Lower leg skin (tissue), 3 donors: Measurements from ENCODE around the gene SLIT3.

Experiments
- POLR2A ChIP-seq, 2 donors: fragments of 450-650 bp; IDR thresholded peaks; one replicate each; pipeline ENCODE4 v1.6.1; 2016 to 2017; ENCODE audit warnings: antibody characterized with exemption in 2 of 2, mild to moderate bottlenecking in 1 of 2, moderate library complexity in 1 of 2
- TF ChIP-seq, protein P1 (sequence below), 3 donors: fragments of 450-650 bp; IDR thresholded peaks; one replicate each; pipeline ENCODE4 v1.5.1; 2016; ENCODE audit warnings: antibody characterized with exemption in 3 of 3, mild to moderate bottlenecking in 3 of 3, moderate library complexity in 2 of 3

DNA sequence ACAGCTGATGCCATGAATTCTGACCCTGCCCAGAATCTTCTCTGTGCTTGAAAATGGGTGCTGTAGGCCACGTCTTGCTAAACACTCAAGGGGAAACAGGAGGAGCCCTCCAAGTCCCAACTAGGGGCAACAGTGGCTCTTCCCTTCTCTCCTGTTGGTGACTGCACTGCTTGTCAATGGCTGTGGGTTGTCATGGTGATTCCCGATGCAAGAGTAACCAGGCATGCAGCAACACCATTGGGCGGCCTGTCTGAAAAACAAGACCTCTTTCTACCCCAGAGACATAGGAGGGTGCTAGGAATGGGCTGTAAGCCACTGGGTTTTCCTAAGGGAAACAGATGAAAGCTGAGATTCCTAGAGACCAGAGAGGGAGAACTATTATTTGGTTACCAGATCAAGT, 520.1 kb downstream of the SLIT3 start:
- TF ChIP-seq, protein P1, sequence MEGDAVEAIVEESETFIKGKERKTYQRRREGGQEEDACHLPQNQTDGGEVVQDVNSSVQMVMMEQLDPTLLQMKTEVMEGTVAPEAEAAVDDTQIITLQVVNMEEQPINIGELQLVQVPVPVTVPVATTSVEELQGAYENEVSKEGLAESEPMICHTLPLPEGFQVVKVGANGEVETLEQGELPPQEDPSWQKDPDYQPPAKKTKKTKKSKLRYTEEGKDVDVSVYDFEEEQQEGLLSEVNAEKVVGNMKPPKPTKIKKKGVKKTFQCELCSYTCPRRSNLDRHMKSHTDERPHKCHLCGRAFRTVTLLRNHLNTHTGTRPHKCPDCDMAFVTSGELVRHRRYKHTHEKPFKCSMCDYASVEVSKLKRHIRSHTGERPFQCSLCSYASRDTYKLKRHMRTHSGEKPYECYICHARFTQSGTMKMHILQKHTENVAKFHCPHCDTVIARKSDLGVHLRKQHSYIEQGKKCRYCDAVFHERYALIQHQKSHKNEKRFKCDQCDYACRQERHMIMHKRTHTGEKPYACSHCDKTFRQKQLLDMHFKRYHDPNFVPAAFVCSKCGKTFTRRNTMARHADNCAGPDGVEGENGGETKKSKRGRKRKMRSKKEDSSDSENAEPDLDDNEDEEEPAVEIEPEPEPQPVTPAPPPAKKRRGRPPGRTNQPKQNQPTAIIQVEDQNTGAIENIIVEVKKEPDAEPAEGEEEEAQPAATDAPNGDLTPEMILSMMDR (IDR thresholded peaks at IDR 0.05) = no peak
- TF ChIP-seq POLR2A (IDR thresholded peaks at IDR 0.05) = no peak
